Heart left ventricle (tissue), 13 donors: ENCODE measurements around the gene YY1.

Experiments used
- CTCF ChIP-seq, 12 donors: fragments of 200-600 bp; sonication (generic) in 4 of 12; IDR thresholded peaks; one replicate each; pipeline versions ENCODE4 v1.5.0 to v1.8.0; 2018 to 2022; ENCODE audit warnings: antibody characterized with exemption in 12 of 12, mild to moderate bottlenecking in 5 of 12
- POLR2A ChIP-seq, 2 donors: fragments of 450-650 bp; IDR thresholded peaks; one replicate each; pipeline ENCODE4 v1.6.1; 2017; ENCODE audit warnings: antibody characterized with exemption in 2 of 2, mild to moderate bottlenecking in 2 of 2, moderate library complexity in 2 of 2
- donor health status: ischemic (EF 13 %, LVEDD 7.1; RV severe dilation, severe dysfunction).
- donor health status: DM: no; HTN: yes; CAD: no.
- donor health status: DM: no; HTN: no; CAD: no.
- donor health status: ischemic (EF 25% LVEDD 6.9; RV normal size, moderate dysfunction).
- donor health status: ischemic (EF 25% LVEDD 5.7; RV mildly dilated, moderate dysfunction).
- donor health status: ischemic (EF 35%, LVEDD 5.7; RV mildly dilated, moderate dysfunction).
- donor health status: nonischemic (EF 11% LVEDD 7.7; RV severe dilation, severe dysfunction).
- donor health status: DM: yes; HTN: yes; CAD: no.
- donor health status: PGD.
- donor health status: ischemic (EF 29% LVEDD 5.4; RV normal size, mild dysfunction).
- donor health status: nonischemic (EF 23%, LVEDD 6.1; RV moderate dilation, normal function).

- TF ChIP-seq CTCF (IDR thresholded peaks at IDR 0.05): no peak
- no peak for TF ChIP-seq POLR2A (IDR thresholded peaks at IDR 0.05)
These were observed 23.5 kb upstream of the YY1 start for GRCh38 chr14:100215330-100215885.
